Measurements from ENCODE around the gene CTIF.

The CTIF gene

DNA sequence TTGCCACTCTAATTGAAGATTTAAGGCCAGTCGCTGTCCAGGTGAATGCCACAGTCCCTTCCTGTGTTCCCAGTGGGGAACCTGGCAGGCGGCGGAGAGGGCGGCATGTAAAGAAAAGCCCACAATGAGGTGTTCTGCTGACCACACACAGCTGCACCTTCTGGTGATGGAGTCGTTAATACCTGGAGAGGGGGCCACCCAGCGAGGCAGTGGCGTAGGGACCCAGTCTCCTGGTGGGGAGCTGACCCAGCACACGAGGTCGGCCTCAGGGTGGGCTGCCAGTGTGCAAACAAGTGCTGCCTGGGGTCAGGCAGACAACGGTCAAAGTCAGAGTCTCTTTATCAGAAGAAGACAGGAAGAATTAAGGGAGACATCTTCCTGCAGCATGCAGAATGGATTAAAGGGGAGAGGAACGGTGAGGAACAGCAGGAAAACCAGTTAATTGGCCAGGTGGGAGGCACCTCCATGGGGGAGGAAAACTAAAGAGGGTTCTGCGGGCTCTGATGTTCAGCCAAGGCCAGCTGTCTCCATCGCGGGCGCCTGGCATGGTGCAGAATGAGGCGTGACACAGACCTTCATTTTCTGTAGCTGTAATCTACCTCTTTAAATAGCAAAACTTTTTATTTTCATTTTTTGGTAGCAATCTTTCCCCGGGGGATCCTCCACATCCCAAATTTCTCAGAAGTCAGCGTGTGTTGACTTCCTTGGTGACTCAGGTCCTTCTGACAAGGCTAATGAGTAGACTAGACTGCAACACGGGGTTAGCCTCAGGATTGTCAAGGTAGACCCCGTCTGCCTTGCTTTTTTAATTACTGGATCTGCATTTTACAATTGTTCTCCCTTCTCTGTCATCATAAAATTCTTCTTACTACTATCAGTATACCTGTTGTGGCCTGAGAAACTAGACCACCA lies 333.7 kb downstream of the CTIF start:
- peaks cover 22% of the 10 kb centered on the region for H3F3A ChIP-seq (ENCODE audit: insufficient read depth, low read length)
- no peaks in the 10 kb centered on the region for H3K9me3 ChIP-seq (replicated peaks; ENCODE audit: insufficient read depth, low read length)
- no peaks in the 10 kb centered on the region for H3K36me3 ChIP-seq (replicated peaks; ENCODE audit: insufficient read depth, low read length)
- H3K79me2 ChIP-seq (ENCODE audit: low read length), result no peaks in the 10 kb centered on the region
- no peak overlapping the region for H3K4me2 ChIP-seq (ENCODE audit: low read depth, low read length)
- no peaks in the 10 kb centered on the region for H3K27me3 ChIP-seq (replicated peaks; ENCODE audit: insufficient read depth, low read length)
- H4K20me1 ChIP-seq (ENCODE audit: insufficient read depth, low read length), result no peaks in the 10 kb centered on the region
- H3K4me3 ChIP-seq (ENCODE audit: low read length), result no peak overlapping the region
- no peak overlapping the region for H3K9ac ChIP-seq (ENCODE audit: low read length)
- no peak overlapping the region for H2AFZ ChIP-seq (ENCODE audit: low read length)
- no peak for DNase-seq
- H3K27ac ChIP-seq (ENCODE audit: low read length), result no peak overlapping the region
- no peaks in the 10 kb centered on the region for H3K9me2 ChIP-seq (replicated peaks; ENCODE audit: insufficient read depth, low read length)
- H3K4me1 ChIP-seq (ENCODE audit: low read length), result peaks cover 22% of the 10 kb centered on the region
- no peak for TF ChIP-seq EZH2 (optimal IDR thresholded peaks at IDR 0.05; ENCODE audit: low read depth, low read length)
- TF ChIP-seq EZH2phosphoT487 (IDR thresholded peaks at IDR 0.05; ENCODE audit: low read length), result no peak

DNA sequence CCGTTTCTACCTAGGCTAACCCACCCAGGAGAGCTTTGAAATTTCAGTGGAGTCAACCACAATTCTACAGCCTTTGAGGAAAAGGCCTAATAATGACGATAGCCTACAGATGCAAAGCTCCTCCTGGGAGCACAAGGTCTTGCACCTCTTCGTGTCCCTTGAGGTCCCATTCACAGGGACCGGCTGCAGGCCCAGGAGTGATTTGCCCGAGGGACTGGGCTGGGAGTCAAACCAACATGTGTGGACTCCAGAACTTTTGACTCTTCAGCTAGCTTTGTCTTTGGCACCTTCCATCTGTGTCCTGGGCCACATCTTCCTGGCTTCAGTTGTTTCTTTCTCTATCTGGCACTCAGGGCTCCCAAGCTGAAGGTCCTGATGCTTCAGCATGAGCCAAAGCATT lies 335.4 kb downstream of the CTIF start:
- Histone ChIP-seq H3K27me3 (replicated peaks; ENCODE audit: insufficient read depth, low read length) (no peaks in the 10 kb centered on the region), H3K4me1 (ENCODE audit: low read length) (peaks cover 6% of the 10 kb centered on the region), H3K79me2 (ENCODE audit: low read length) (no peaks in the 10 kb centered on the region), H3F3A (ENCODE audit: insufficient read depth, low read length) (peaks cover 5% of the 10 kb centered on the region), H3K27ac (ENCODE audit: low read length) (no peak overlapping the region), H3K4me2 (ENCODE audit: low read depth, low read length) (no peak overlapping the region), H3K9ac (ENCODE audit: low read length) (no peak overlapping the region), H2AFZ (ENCODE audit: low read length) (no peak overlapping the region), H3K9me2 (replicated peaks; ENCODE audit: insufficient read depth, low read length) (no peaks in the 10 kb centered on the region), H3K9me3 (replicated peaks; ENCODE audit: insufficient read depth, low read length) (no peaks in the 10 kb centered on the region), H3K36me3 (replicated peaks; ENCODE audit: insufficient read depth, low read length) (no peaks in the 10 kb centered on the region), H3K4me3 (ENCODE audit: low read length) (no peak overlapping the region), H4K20me1 (ENCODE audit: insufficient read depth, low read length) (no peaks in the 10 kb centered on the region)
- TF ChIP-seq EZH2phosphoT487 (IDR thresholded peaks at IDR 0.05; ENCODE audit: low read length), result no peak
- no peak for TF ChIP-seq EZH2 (optimal IDR thresholded peaks at IDR 0.05; ENCODE audit: low read depth, low read length)
- DNase-seq, result no peak

DNA sequence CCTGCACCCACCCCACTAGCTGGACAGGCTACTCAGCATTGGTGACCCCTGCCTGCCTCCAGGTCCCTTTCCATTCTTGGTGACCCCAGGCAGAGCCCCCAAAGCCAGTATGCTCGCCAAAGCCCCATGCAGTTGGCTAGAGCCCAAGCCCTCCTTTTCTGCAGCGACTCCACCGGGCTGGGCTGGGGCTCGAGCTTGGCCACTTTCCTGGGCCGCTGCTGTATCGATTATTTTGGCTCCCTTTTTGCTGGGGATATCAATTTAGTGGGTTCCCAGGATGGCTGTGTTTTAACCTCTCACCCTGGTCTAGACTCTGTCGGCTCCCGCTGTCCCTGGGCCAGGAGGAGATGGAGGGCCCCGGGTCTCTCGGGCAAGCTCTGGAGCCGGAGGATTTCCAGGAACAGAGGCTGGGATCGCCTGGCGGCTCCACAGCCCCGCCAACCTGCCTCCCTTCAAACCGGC lies 335.9 kb downstream of the CTIF start:
- no peaks in the 10 kb centered on the region for H3K79me2 ChIP-seq (ENCODE audit: low read length)
- no peaks in the 10 kb centered on the region for H3K9me3 ChIP-seq (replicated peaks; ENCODE audit: insufficient read depth, low read length)
- H3K9ac ChIP-seq (ENCODE audit: low read length), result no peak overlapping the region
- no peaks in the 10 kb centered on the region for H3K9me2 ChIP-seq (replicated peaks; ENCODE audit: insufficient read depth, low read length)
- H3K27ac ChIP-seq (ENCODE audit: low read length), result no peak overlapping the region
- no peak overlapping the region for H3K4me2 ChIP-seq (ENCODE audit: low read depth, low read length)
- no peak for DNase-seq
- H4K20me1 ChIP-seq (ENCODE audit: insufficient read depth, low read length), result no peaks in the 10 kb centered on the region
- H3K4me1 ChIP-seq (ENCODE audit: low read length), result peaks cover 1% of the 10 kb centered on the region; the same call in 1 of the 2 replicates
- no peaks in the 10 kb centered on the region for H3K36me3 ChIP-seq (replicated peaks; ENCODE audit: insufficient read depth, low read length)
- H3K4me3 ChIP-seq (ENCODE audit: low read length), result no peak overlapping the region
- H3K27me3 ChIP-seq (replicated peaks; ENCODE audit: insufficient read depth, low read length), result no peaks in the 10 kb centered on the region
- no peak overlapping the region for H2AFZ ChIP-seq (ENCODE audit: low read length)
- TF ChIP-seq, protein P1, sequence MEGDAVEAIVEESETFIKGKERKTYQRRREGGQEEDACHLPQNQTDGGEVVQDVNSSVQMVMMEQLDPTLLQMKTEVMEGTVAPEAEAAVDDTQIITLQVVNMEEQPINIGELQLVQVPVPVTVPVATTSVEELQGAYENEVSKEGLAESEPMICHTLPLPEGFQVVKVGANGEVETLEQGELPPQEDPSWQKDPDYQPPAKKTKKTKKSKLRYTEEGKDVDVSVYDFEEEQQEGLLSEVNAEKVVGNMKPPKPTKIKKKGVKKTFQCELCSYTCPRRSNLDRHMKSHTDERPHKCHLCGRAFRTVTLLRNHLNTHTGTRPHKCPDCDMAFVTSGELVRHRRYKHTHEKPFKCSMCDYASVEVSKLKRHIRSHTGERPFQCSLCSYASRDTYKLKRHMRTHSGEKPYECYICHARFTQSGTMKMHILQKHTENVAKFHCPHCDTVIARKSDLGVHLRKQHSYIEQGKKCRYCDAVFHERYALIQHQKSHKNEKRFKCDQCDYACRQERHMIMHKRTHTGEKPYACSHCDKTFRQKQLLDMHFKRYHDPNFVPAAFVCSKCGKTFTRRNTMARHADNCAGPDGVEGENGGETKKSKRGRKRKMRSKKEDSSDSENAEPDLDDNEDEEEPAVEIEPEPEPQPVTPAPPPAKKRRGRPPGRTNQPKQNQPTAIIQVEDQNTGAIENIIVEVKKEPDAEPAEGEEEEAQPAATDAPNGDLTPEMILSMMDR (IDR thresholded peaks at IDR 0.05; ENCODE audit: low read length), result no peak
- TF ChIP-seq EZH2 (optimal IDR thresholded peaks at IDR 0.05; ENCODE audit: low read depth, low read length) (no peak), EZH2phosphoT487 (IDR thresholded peaks at IDR 0.05; ENCODE audit: low read length) (no peak)
- H3F3A ChIP-seq (ENCODE audit: insufficient read depth, low read length), result 0 out of 2 replicates have a peak, but pooled peaks cover under 1% of the 10 kb centered on the region

DNA sequence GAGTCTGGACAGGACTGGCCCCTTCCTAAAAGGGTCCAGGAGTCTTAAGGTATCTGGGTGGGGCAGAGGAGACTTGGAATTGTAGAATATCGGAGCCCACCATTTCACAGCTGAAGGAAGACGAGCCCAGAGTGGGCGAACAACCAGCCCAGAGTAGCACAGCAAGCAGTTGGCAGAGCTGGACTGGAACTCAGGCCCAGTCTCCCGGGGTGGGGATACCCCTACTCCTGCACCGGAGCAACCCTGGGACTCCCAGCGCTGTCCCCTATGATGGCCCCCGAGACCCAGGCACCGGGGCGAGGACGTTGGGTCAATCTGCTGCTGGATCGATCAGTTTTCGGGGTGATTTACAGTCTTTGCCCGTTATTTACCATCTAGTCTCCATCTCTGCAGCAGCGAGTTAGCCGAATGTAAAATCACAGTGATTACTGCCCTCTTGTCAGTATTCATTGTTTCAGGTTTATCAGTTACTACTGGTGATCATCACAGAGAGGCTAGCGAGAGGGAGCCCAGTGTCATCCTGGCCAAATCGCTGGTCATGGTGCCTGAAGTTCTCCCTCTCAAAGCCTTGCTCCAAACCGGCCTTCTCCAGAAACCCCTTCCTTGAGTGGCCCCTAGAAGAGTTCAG lies 336.6 kb downstream of the CTIF start:
- TF ChIP-seq, protein P1 (IDR thresholded peaks at IDR 0.05; ENCODE audit: low read length), result no peak
- TF ChIP-seq EZH2 (optimal IDR thresholded peaks at IDR 0.05; ENCODE audit: low read depth, low read length), result no peak
- TF ChIP-seq EZH2phosphoT487 (IDR thresholded peaks at IDR 0.05; ENCODE audit: low read length), result no peak
- Histone ChIP-seq H4K20me1 (ENCODE audit: insufficient read depth, low read length) (no peaks in the 10 kb centered on the region), H3K36me3 (replicated peaks; ENCODE audit: insufficient read depth, low read length) (no peaks in the 10 kb centered on the region), H3K27me3 (replicated peaks; ENCODE audit: insufficient read depth, low read length) (no peaks in the 10 kb centered on the region), H3F3A (ENCODE audit: insufficient read depth, low read length) (no peaks in the 10 kb centered on the region), H3K4me3 (ENCODE audit: low read length) (no peak overlapping the region), H3K27ac (ENCODE audit: low read length) (no peak overlapping the region), H3K9ac (ENCODE audit: low read length) (no peak overlapping the region), H3K4me1 (ENCODE audit: low read length) (no peaks in the 10 kb centered on the region), H2AFZ (ENCODE audit: low read length) (no peak overlapping the region), H3K9me3 (replicated peaks; ENCODE audit: insufficient read depth, low read length) (no peaks in the 10 kb centered on the region), H3K9me2 (replicated peaks; ENCODE audit: insufficient read depth, low read length) (no peaks in the 10 kb centered on the region), H3K79me2 (ENCODE audit: low read length) (no peaks in the 10 kb centered on the region), H3K4me2 (ENCODE audit: low read depth, low read length) (no peak overlapping the region)
- DNase-seq, result no peak

Data from MM.1S (cell line).